Adrenal gland (tissue), 5 donors: ENCODE measurements around the gene MRPS10.
"Not testable (repeated sequence)": the region's sequence is repeated elsewhere in the genome, so short reads cannot be mapped to it uniquely, and the experiment has no call there.

Source experiments
- POLR2A ChIP-seq, 2 donors: fragments of 450-650 bp; IDR thresholded peaks; one replicate each; pipeline ENCODE4 v1.6.1; 2017; ENCODE audit warnings: antibody characterized with exemption in 2 of 2, mild to moderate bottlenecking in 2 of 2, moderate library complexity in 1 of 2
- TF ChIP-seq, protein P1 (sequence below), 6 experiments: fragments of 450-650 bp in 4 of 6; fragments of 200-600 bp in 2 of 6; sonication (generic) in 1 of 6; IDR thresholded peaks; 1 replicate in 5 of 6; 2 replicates in 1 of 6; pipeline versions ENCODE4 v1.5.1 to v1.8.0; 2016 to 2021; ENCODE audit warnings: antibody characterized with exemption in 6 of 6, mild to moderate bottlenecking in 2 of 6, moderate library complexity in 1 of 6
- donor health status: DM: no; HTN: no; CAD: no.

- TF ChIP-seq, protein P1, sequence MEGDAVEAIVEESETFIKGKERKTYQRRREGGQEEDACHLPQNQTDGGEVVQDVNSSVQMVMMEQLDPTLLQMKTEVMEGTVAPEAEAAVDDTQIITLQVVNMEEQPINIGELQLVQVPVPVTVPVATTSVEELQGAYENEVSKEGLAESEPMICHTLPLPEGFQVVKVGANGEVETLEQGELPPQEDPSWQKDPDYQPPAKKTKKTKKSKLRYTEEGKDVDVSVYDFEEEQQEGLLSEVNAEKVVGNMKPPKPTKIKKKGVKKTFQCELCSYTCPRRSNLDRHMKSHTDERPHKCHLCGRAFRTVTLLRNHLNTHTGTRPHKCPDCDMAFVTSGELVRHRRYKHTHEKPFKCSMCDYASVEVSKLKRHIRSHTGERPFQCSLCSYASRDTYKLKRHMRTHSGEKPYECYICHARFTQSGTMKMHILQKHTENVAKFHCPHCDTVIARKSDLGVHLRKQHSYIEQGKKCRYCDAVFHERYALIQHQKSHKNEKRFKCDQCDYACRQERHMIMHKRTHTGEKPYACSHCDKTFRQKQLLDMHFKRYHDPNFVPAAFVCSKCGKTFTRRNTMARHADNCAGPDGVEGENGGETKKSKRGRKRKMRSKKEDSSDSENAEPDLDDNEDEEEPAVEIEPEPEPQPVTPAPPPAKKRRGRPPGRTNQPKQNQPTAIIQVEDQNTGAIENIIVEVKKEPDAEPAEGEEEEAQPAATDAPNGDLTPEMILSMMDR (IDR thresholded peaks at IDR 0.05): not testable (repeated sequence)
- not testable (repeated sequence) for TF ChIP-seq POLR2A (IDR thresholded peaks at IDR 0.05)
Measured at GRCh38 chr6:42207559-42207958, 10.1 kb downstream of the MRPS10 start.
